Lung (tissue), 12 donors: ENCODE results near the gene C6. TPM values are rescaled to one million over a fixed set of nuclear protein-coding genes. Genes with fewer than 3 reads are reported as not detected.

Experiments
- ATAC-seq: fragments of 200-7000 bp; cut with Tn5 transposase; one replicate; pipeline ENCODE4 v1.9.1; 2020; ENCODE audit warnings: moderate number of reproducible peaks; ENCODE audit not compliant: insufficient read depth, low FRiP score
- DNase-seq, 3 donors: peaks; one replicate each; pipeline ENCODE4 v3.0.0-alpha.2; 2013 to 2017
- H3K27ac ChIP-seq, 2 donors: one replicate each; pipeline ENCODE4 v1.5.1; 2013; ENCODE audit warnings: mild to moderate bottlenecking in 2 of 2, moderate library complexity in 2 of 2, control low read depth in 1 of 2, inconsistent platforms in 1 of 2, low read depth in 1 of 2, low read length in 1 of 2
- H3K27me3 ChIP-seq, 3 donors: one replicate each; pipeline ENCODE4 v1.5.1; 2013; ENCODE audit warnings: low read length in 2 of 3; ENCODE audit not compliant: control insufficient read depth in 3 of 3, insufficient read depth in 3 of 3
- H3K36me3 ChIP-seq, 4 donors: one replicate each; pipeline ENCODE4 v1.5.1; 2013; ENCODE audit warnings: low read length in 4 of 4, mild to moderate bottlenecking in 1 of 4, moderate library complexity in 1 of 4; ENCODE audit not compliant: control insufficient read depth in 4 of 4, insufficient read depth in 4 of 4
- H3K4me1 ChIP-seq, 5 donors: one replicate each; pipeline ENCODE4 v1.5.1; 2013; ENCODE audit warnings: low read length in 5 of 5, mild to moderate bottlenecking in 2 of 5, moderate library complexity in 1 of 5; ENCODE audit not compliant: control insufficient read depth in 5 of 5, insufficient read depth in 5 of 5
- H3K4me3 ChIP-seq: one replicate; pipeline ENCODE4 v1.5.1; 2013; ENCODE audit warnings: mild to moderate bottlenecking, control low read depth, moderate library complexity
- H3K9ac ChIP-seq, 2 donors: one replicate each; pipeline ENCODE4 v1.5.1; 2013; ENCODE audit warnings: low read length in 2 of 2, control low read depth in 1 of 2; ENCODE audit not compliant: insufficient read depth in 1 of 2
- H3K9me3 ChIP-seq, 4 donors: one replicate each; pipeline ENCODE4 v1.5.1; 2013; ENCODE audit warnings: low read length in 3 of 4, mild to moderate bottlenecking in 1 of 4, moderate library complexity in 1 of 4; ENCODE audit not compliant: control insufficient read depth in 4 of 4, insufficient read depth in 3 of 4
- CTCF ChIP-seq: IDR thresholded peaks from 2 replicates; pipeline ENCODE4 v1.5.1; 2012; ENCODE audit warnings: mild to moderate bottlenecking; ENCODE audit errors: control extremely low read depth, extremely low read depth
- WGBS, 2 donors: extraction: QIAGEN DNeasy Blood & Tissue Kit; methylation state at CpG; one replicate each; pipeline ENCODE4 v1.1.7; 2013; 5-methylcytosine and 5-hydroxymethylcytosine counted together
- polyA plus RNA-seq, 2 donors: library from polyadenylated mRNA; stranded (reverse); fragments of 200-250 nt; gene quantifications; one replicate each; pipeline ENCODE4 v1.2.1, GENCODE V29; 2013
- total RNA-seq, 2 donors: library from RNA; depleted of rRNA in 1 of 2; stranded (reverse); fragments of >200 nt in 1 of 2; gene quantifications; one replicate each; pipeline ENCODE4 v1.2.1, GENCODE V29; 2014 to 2021
- donor health status: control.
- donor health status: control.
- donor health status: Bipolar disorder and iron deficiency.
- donor health status: healthy.
- donor health status: DM: yes; HTN: yes; CAD: no.

C6 gene
- total and polyA plus RNA-seq, 4 donors: 1.7 to 33.0 (median 12.5) TPM

- Histone ChIP-seq H3K27me3 (no peaks in the 10 kb centered on the region), H3K36me3 (no peaks in the 10 kb centered on the region), H3K9ac (no peak overlapping the region), H3K9me3 (no peaks in the 10 kb centered on the region), H3K27ac (no peak overlapping the region), H3K4me3 (no peak overlapping the region), H3K4me1 (peaks cover 0 to 5% (median 0%) of the 10 kb centered on the region in 5 donors)
- no peak for ATAC-seq
- WGBS, 2 donors: 64 to 79% methylated on average over 3 of the region's 3 CpGs
- no peak for DNase-seq
- TF ChIP-seq CTCF: no peak
These were observed 13.7 kb downstream of the C6 start for GRCh38 chr5:41199660-41200059.

GRCh38 chr5:41196197-41196596, 17.1 kb downstream of the C6 start:
- WGBS, 2 donors: 96% methylated on average over 2 of the region's 2 CpGs
- DNase-seq (no peak), ATAC-seq (no peak)

GRCh38 chr5:41195228-41195627, 18.1 kb downstream of the C6 start:
- no peak for ATAC-seq
- Histone ChIP-seq H3K27ac (no peak overlapping the region), H3K4me1 (peaks cover 0 to 12% (median 0%) of the 10 kb centered on the region in 5 donors), H3K9ac (no peak overlapping the region), H3K4me3 (no peak overlapping the region), H3K9me3 (no peaks in the 10 kb centered on the region), H3K27me3 (no peaks in the 10 kb centered on the region), H3K36me3 (no peaks in the 10 kb centered on the region)
- DNase-seq: no peak
- TF ChIP-seq CTCF: no peak
- WGBS, 2 donors: 84 to 96% methylated on average over 1 of the region's 1 CpG

More at GRCh38 chr5:41196197-41196596, 17.1 kb downstream of the C6 start:
- Histone ChIP-seq H3K9me3 (no peaks in the 10 kb centered on the region), H3K36me3 (no peaks in the 10 kb centered on the region), H3K27ac (no peak overlapping the region), H3K27me3 (no peaks in the 10 kb centered on the region), H3K9ac (no peak overlapping the region), H3K4me3 (no peak overlapping the region), H3K4me1 (peaks cover 0 to 12% (median 0%) of the 10 kb centered on the region in 5 donors)
- no peak for TF ChIP-seq CTCF

- H3K9me3 ChIP-seq: no peaks in the 10 kb centered on the region
- DNase-seq: no peak
- no peaks in the 10 kb centered on the region for H3K36me3 ChIP-seq
- peaks cover 0 to 7% (median 0%) of the 10 kb centered on the region in 5 donors for H3K4me1 ChIP-seq
- no peaks in the 10 kb centered on the region for H3K27me3 ChIP-seq
- peak overlapping the region in 1 of 2 donors; percentile 60 for H3K27ac ChIP-seq
- WGBS, 2 donors: 71 to 83% methylated on average over 3 of the region's 3 CpGs
- no peak for TF ChIP-seq CTCF
- no peak overlapping the region for H3K4me3 ChIP-seq
- H3K9ac ChIP-seq: no peak overlapping the region
- no peak for ATAC-seq
These were observed 19.0 kb downstream of the C6 start for GRCh38 chr5:41194339-41194738.
